GM19023 (cell line): ENCODE results near the gene BCR.

Source experiments
- ATAC-seq: cut with Tn5 transposase; IDR thresholded peaks from one replicate; pipeline ENCODE4 v1.9.1; 2021; ENCODE audit warnings: mild to moderate bottlenecking, moderate library complexity; ENCODE audit not compliant: unreplicated experiment

BCR gene

DNA sequence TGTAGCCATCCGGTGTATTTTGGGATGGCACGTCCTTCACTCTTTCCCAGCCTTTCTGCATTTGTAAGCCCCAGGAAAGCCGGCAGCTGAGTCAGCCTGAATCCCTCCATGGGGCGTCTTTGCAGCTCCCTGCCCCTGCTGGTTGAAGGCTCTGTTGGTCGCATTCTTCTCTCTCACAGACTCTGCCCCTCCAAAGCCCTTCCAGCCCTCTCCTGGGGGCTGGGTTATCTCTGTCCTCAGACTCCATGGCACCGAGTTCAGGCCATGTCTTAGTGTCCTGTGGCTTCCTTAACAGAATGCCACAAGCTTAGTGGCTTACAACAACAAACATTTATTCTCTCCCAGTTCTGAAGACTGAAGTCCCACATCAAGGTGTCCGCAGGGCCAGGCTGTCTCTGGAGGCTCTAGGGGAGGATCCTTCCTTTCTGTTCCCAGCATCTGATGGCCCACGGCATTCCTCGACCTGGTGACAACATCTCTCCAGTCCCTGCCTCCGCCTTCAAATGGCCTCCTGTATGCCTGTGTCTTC, 62.2 kb downstream of the BCR start:
- ATAC-seq = no peak

- ATAC-seq = no peak
Measured at GRCh38 chr22:23243006-23243573, 62.8 kb downstream of the BCR start.

DNA sequence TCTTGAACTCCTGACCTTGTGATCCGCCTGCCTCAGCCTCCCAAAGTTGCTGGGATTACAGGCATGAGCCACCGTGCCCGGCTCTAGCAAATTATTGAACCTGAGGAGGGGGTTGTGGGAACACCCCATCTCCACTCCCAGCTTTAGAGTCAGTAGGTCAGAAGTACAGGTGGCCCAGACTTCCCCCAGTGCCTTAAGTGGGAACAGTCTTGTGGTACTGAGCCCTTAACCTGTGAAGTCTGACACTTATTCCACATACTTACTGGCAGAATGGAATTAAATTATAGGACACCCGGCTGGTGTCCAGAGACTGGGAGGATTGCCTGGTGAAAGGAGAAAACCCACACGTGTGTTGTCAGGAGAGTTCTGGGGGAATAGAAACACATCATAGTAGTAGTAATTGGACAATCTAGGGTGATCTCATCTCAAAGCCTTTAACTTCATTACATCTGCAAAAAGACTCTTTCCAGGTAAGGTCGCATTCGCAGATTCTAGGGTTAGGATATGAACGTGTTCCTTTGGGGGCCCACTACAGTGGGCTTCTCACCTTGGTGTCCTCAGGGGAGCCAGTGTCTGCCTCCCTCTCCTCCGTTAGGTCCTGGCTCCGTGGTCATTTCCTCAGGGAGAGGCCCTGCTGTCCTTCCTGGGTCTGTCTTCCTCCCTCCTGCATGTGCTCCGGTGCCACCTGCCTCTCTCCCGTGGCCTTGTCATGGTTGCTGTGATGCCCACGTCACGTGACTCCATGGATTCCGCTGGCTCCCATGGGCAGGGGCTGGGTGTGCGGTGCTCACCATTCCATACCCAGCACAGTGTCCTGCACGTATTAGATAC, 63.8 kb downstream of the BCR start:
- no peak for ATAC-seq

DNA sequence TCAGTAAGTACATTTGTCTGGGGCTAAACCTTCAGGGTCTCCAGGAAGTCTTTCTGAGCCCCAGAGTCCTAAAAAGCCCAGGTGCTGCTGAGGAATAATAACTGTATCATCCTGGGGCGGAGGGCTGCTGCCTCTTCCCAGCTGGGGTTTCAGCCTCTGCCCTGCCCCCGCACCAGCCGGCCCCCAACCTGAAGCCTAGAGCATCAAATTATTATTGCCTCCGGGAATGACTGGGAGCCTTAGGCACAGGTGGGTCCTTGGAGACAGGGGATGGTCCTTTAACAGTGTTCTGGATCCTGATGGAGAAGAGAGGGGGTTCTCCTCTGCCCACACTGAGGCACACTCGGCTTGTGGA, 64.4 kb downstream of the BCR start:
- no peak for ATAC-seq

- no peak for ATAC-seq
Measured at GRCh38 chr22:23245045-23245798, 64.9 kb downstream of the BCR start.

DNA sequence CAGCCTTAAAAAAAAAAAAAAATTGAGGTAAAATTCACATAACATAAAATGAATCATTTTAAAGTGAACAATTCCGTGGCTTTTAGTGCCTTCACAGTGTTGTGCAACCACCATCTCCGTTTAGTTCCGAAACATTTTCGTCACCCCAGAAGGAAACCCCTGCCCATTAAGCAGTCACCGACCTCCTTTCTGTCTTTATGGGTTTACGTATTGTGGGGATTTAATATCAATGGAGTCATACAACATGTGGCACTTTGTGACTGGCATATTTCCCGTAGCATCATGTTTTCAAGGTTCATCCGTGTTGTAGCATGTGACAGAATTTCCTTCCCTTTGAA, 65.5 kb downstream of the BCR start:
- ATAC-seq = no peak

DNA sequence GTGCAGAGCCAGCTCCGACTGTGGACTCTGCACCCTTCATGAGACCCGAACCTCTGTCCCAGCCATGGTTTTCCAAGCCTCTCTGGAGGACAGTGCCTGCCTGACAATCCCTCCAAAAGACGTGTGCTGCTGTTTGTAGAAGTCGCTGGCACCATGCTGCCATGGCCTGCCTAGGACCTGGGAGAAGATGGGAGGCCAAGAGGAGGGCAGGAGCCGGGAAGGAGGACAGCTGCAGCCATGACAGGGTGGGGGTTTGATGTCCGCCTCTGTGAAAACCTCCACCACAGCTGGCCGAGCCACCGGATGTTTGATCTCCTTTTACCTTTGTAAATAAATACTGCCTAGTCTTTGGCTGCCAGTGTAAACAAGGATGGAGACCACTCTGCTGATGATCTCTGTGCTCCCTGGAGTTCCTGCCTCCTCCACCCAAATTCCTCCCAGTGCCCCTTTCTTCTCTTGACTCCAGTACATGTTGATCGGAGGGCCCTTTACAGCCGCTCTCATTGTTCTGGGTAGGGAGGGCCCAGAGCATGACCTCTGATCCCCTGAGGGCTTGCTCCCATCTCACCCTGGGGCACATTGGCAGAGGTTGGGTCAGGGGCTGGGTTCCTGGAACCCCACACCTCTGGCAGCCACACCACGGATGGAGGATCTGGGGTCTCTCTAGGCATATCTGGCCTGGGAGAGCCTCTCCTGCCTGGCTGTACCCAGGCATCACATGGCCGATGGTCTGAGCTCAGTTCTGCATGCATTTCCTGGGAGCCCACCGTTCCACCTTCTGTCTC, 66.9 kb downstream of the BCR start:
- ATAC-seq = no peak

- no peak for ATAC-seq
Measured at GRCh38 chr22:23248583-23248982, 68.3 kb downstream of the BCR start.

DNA sequence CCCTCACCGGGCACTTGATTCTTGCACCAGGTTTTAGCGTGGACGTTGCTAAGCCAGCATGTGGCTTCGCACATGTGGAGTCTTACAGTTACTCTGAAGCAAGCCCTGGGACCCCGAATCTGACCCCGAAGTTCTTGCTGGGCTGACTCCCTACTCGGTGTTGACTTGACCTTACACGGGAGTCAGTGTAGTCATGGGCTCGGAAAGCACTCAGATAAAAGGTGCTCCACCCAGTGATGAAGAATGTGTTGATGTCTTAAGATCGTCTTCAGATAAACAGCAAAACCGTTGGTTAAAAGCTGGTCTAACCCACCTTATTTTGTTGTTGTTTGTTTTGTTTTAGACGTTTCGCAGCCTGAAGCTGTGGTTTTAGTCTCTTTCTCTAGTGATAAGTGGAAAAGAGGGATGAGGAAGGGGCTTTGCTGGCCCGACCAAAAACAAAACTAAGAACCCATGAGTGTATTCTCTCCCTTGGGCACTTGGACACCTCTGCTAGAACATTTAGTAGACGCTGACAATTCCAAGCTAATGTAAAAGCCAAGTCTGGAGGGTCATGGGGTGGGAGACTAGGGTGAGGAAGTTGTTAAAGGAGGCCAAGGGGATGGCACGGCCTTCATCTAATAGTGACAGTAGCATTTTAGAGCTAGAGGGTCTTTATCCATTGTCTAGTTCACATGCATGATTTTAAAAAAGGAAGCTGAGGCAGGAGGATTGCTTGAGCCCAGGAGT, 69.9 kb downstream of the BCR start:
- no peak for ATAC-seq

- ATAC-seq = no peak
Measured at GRCh38 chr22:23250785-23251363, 70.6 kb downstream of the BCR start.

GRCh38 chr22:23251445-23252093, 71.3 kb downstream of the BCR start:
- no peak for ATAC-seq

GRCh38 chr22:23253475-23254055, 73.3 kb downstream of the BCR start:
- no peak for ATAC-seq

GRCh38 chr22:23255506-23256170, 75.3 kb downstream of the BCR start:
- no peak for ATAC-seq

GRCh38 chr22:23256171-23256932, 76.0 kb downstream of the BCR start:
- no peak for ATAC-seq

DNA sequence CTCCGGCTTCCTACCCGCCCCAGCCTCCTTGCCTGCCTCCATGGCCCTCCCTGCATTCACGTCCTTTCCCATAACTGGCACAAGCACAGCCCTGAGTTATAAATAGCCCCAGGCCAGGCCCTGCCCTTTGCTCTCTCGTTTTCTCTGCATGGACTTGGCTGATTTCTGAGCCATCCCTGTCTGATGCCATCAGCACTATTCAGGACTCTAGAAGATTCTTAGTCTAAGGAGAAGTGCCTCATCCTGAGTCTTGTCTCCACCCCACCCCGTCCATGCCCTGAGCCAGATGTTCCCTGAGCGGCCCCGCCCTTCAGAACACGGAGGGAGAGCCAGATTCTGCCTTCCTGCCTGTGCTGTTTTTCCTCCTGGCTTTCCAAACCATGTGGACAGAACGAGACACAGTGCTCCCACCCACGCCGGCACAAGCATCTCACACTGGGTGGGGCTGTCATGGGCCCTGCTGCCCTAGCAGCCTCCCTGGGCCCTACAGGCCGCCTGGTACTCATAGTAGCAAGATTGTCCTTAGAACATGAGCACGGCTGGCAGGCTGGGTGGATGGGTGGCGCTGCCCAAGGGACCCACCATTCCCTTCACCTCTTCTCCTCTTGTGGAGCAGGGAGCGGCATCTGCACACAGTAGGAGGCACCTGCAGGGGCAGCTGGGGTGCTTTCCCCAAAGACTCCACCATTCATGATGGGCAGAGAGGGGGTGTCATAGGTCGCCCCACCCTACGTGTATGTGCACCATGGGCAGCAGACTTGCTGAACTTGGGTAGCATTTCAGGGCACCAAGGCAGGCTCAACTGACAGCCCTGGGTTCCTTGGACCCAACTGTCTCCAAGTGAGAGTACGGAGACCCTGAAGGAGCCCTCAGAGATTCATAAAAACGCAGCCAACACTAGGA, 76.9 kb downstream of the BCR start:
- no peak for ATAC-seq

GRCh38 chr22:23257889-23258825, 77.8 kb downstream of the BCR start:
- no peak for ATAC-seq
